Liver (tissue), 9 donors: ENCODE results near the gene PPM1B. TPM values are rescaled to one million over a fixed set of nuclear protein-coding genes. Genes with fewer than 3 reads are reported as not detected.

Source experiments
- DNase-seq: peaks from one replicate; pipeline ENCODE4 v3.0.0-alpha.2; 2017; ENCODE audit warnings: low spot score
- H3K27ac ChIP-seq, 2 donors: one replicate each; pipeline ENCODE4 v1.7.0; 2013; ENCODE audit warnings: inconsistent platforms in 2 of 2, low read length in 2 of 2, control low read depth in 1 of 2, low read depth in 1 of 2, mild to moderate bottlenecking in 1 of 2
- H3K27me3 ChIP-seq, 4 donors: one replicate each; pipeline versions ENCODE4 v1.6.1 to v1.7.0; 2013; ENCODE audit warnings: low read length in 3 of 4, inconsistent platforms in 1 of 4, mild to moderate bottlenecking in 1 of 4, moderate library complexity in 1 of 4; ENCODE audit not compliant: control insufficient read depth in 4 of 4, insufficient read depth in 4 of 4
- H3K36me3 ChIP-seq, 4 donors: one replicate each; pipeline versions ENCODE4 v1.6.1 to v1.7.0; 2013; ENCODE audit warnings: low read length in 3 of 4, mild to moderate bottlenecking in 3 of 4, low read depth in 1 of 4, moderate library complexity in 1 of 4; ENCODE audit not compliant: control insufficient read depth in 4 of 4, insufficient read depth in 3 of 4
- H3K4me1 ChIP-seq, 4 donors: one replicate each; pipeline versions ENCODE4 v1.6.1 to v1.7.0; 2013; ENCODE audit warnings: low read length in 3 of 4, mild to moderate bottlenecking in 3 of 4, moderate library complexity in 1 of 4; ENCODE audit not compliant: control insufficient read depth in 4 of 4, insufficient read depth in 4 of 4
- H3K4me3 ChIP-seq, 3 donors: one replicate each; pipeline versions ENCODE4 v1.6.1 to v1.7.0; 2013; ENCODE audit warnings: low read length in 3 of 3, control low read depth in 1 of 3, low read depth in 1 of 3, mild to moderate bottlenecking in 1 of 3
- H3K9ac ChIP-seq, 2 donors: one replicate each; pipeline ENCODE4 v1.7.0; 2013; ENCODE audit warnings: low read length in 2 of 2, mild to moderate bottlenecking in 2 of 2, moderate library complexity in 2 of 2, control low read depth in 1 of 2, low read depth in 1 of 2
- H3K9me3 ChIP-seq, 4 donors: one replicate each; pipeline versions ENCODE4 v1.6.1 to v1.7.0; 2013; ENCODE audit warnings: low read length in 3 of 4; ENCODE audit not compliant: control insufficient read depth in 4 of 4
- ATF3 ChIP-seq: IDR thresholded peaks from 2 replicates; pipeline ENCODE4 v1.6.1; 2016; ENCODE audit warnings: antibody characterized with exemption
- CTCF ChIP-seq: fragments of 150-350 bp; IDR thresholded peaks from 2 replicates; pipeline ENCODE4 v1.5.1; 2017; ENCODE audit warnings: improper control_type of control experiment, low read depth, low read length; ENCODE audit not compliant: missing input control
- EGR1 ChIP-seq, 2 donors: IDR thresholded peaks; 2 replicates each; pipeline ENCODE4 v1.6.1; 2016 to 2018; ENCODE audit warnings: antibody characterized with exemption in 2 of 2, low read depth in 2 of 2
- FOXA1 ChIP-seq: IDR thresholded peaks from 2 replicates; pipeline ENCODE4 v1.6.1; 2016; ENCODE audit warnings: antibody characterized with exemption
- GABPA ChIP-seq, 2 donors: IDR thresholded peaks in 1 of 2; conservative IDR thresholded peaks in 1 of 2; 2 replicates each; pipeline ENCODE4 v1.6.1; 2016; ENCODE audit warnings: antibody characterized with exemption in 2 of 2, mild to moderate bottlenecking in 1 of 2, moderate library complexity in 1 of 2
- HNF4A ChIP-seq, 2 donors: conservative IDR thresholded peaks; 2 replicates each; pipeline ENCODE4 v1.6.1; 2016; ENCODE audit warnings: antibody characterized with exemption in 2 of 2, mild to moderate bottlenecking in 2 of 2
- HNF4G ChIP-seq: IDR thresholded peaks from 2 replicates; pipeline ENCODE4 v1.6.1; 2016; ENCODE audit warnings: antibody characterized with exemption
- JUND ChIP-seq, 2 donors: IDR thresholded peaks; 2 replicates each; pipeline ENCODE4 v1.6.1; 2016; ENCODE audit warnings: antibody characterized with exemption in 2 of 2
- MAX ChIP-seq: IDR thresholded peaks from 2 replicates; pipeline ENCODE4 v1.6.1; 2016; ENCODE audit warnings: antibody characterized with exemption
- NR2F2 ChIP-seq: IDR thresholded peaks from 2 replicates; pipeline ENCODE4 v1.6.1; 2016; ENCODE audit warnings: antibody characterized with exemption
- RAD21 ChIP-seq, 2 donors: IDR thresholded peaks; 2 replicates each; pipeline ENCODE4 v1.6.1; 2016; ENCODE audit warnings: antibody characterized with exemption in 2 of 2, mild to moderate bottlenecking in 2 of 2
- REST ChIP-seq: IDR thresholded peaks from 2 replicates; pipeline ENCODE4 v1.6.1; 2016; ENCODE audit warnings: antibody characterized with exemption, mild to moderate bottlenecking
- RXRA ChIP-seq, 2 donors: IDR thresholded peaks; 2 replicates each; pipeline ENCODE4 v1.6.1; 2017 to 2018; ENCODE audit warnings: antibody characterized with exemption in 2 of 2, mild to moderate bottlenecking in 1 of 2
- SP1 ChIP-seq: IDR thresholded peaks from 2 replicates; pipeline ENCODE4 v1.6.1; 2018; ENCODE audit warnings: antibody characterized with exemption, mild to moderate bottlenecking
- TAF1 ChIP-seq: conservative IDR thresholded peaks from 2 replicates; pipeline ENCODE4 v1.6.1; 2016; ENCODE audit warnings: antibody characterized with exemption, mild to moderate bottlenecking
- ZBTB33 ChIP-seq: IDR thresholded peaks from 2 replicates; pipeline ENCODE4 v1.6.1; 2016; ENCODE audit warnings: antibody characterized with exemption
- WGBS: extraction: QIAGEN DNeasy Blood & Tissue Kit; methylation state at CpG from one replicate; pipeline ENCODE4 v1.1.7; 2013; 5-methylcytosine and 5-hydroxymethylcytosine counted together
- polyA plus RNA-seq, 2 donors: library from polyadenylated mRNA; stranded (reverse) in 1 of 2; unstranded in 1 of 2; fragments of 200-250 nt in 1 of 2; fragments of >200 nt in 1 of 2; fragmentation: Nextera tagmentation in 1 of 2; extraction: Ambion mirVana in 1 of 2; gene quantifications; one replicate each; pipeline versions ENCODE4 v1.2.1 to v1.2.3, GENCODE V29; 2013 to 2015
- total RNA-seq, 2 donors: library from RNA; depleted of rRNA; stranded (reverse); fragments of >200 nt; gene quantifications; one replicate each; pipeline ENCODE4 v1.2.3, GENCODE V29; 2014
- donor health status: healthy.
- donor health status: healthy.
- donor health status: healthy.
- donor health status: healthy.
- donor health status: healthy.

Gene PPM1B
- total and polyA plus RNA-seq, 4 donors = 13.5 to 38.5 (median 30.8) TPM

- Histone ChIP-seq H3K36me3 (no peaks in the 10 kb centered on the region), H3K9ac (no peak overlapping the region), H3K4me3 (no peak overlapping the region), H3K4me1 (no peaks in the 10 kb centered on the region), H3K27ac (no peak overlapping the region), H3K27me3 (no peaks in the 10 kb centered on the region), H3K9me3 (no peaks in the 10 kb centered on the region)
- TF ChIP-seq SP1 (no peak), RXRA (IDR thresholded peaks at IDR 0.05) (no peak), JUND (IDR thresholded peaks at IDR 0.05) (no peak), FOXA1 (no peak), RAD21 (IDR thresholded peaks at IDR 0.05) (no peak), GABPA (IDR thresholded peaks at IDR 0.05 in 1 of 2, conservative IDR thresholded peaks at IDR 0.05 in 1 of 2) (no peak), REST (no peak), HNF4G (no peak), MAX (no peak), EGR1 (IDR thresholded peaks at IDR 0.05; ENCODE audit: low read depth in 2 of 2) (no peak), CTCF (no peak), TAF1 (no peak), HNF4A (conservative IDR thresholded peaks at IDR 0.05) (no peak), ATF3 (no peak), NR2F2 (no peak), ZBTB33 (no peak)
- 88% methylated on average over 5 of the region's 5 CpGs for WGBS
- no peak for DNase-seq
Measured at GRCh38 chr2:44124500-44124899, 44.2 kb upstream of the PPM1B start.
